Activated naive CD8-positive, alpha-beta T cell treated with anti-CD3 and anti-CD28 coated beads, Interleukin-2, amount 50 U/mL, for 24 hours (primary cell): ENCODE data around the gene SHROOM2.

Experiments
- ATAC-seq: fragments of 150-1000 bp; cut with Tn5 transposase; one replicate; pipeline ENCODE4 v1.10.0; 2021
- DNase-seq: peaks from one replicate; pipeline ENCODE4 v3.0.0; 2021
- H3K27ac Mint-ChIP-seq: one replicate; pipeline ENCODE4 v1.8.0; 2021; ENCODE audit warnings: mild to moderate bottlenecking, mixed read lengths
- H3K27me3 Mint-ChIP-seq: one replicate; pipeline ENCODE4 v1.8.0; 2021; ENCODE audit warnings: mixed read lengths
- H3K36me3 Mint-ChIP-seq: one replicate; pipeline ENCODE4 v1.8.0; 2021; ENCODE audit warnings: low read depth, mixed read lengths
- H3K4me1 Mint-ChIP-seq: one replicate; pipeline ENCODE4 v1.8.0; 2021; ENCODE audit warnings: mixed read lengths
- H3K4me3 Mint-ChIP-seq: one replicate; pipeline ENCODE4 v1.8.0; 2021; ENCODE audit warnings: mild to moderate bottlenecking, moderate library complexity, mixed read lengths
- H3K9me3 Mint-ChIP-seq: one replicate; pipeline ENCODE4 v1.8.0; 2021; ENCODE audit warnings: mixed read lengths

SHROOM2 gene

GRCh38 chrX:9927698-9928482 lies 141.7 kb downstream of the SHROOM2 start:
- no peak for DNase-seq
- Mint-ChIP-seq H3K36me3 (no peaks in the 10 kb centered on the region), H3K9me3 (no peaks in the 10 kb centered on the region), H3K27me3 (peaks cover 4% of the 10 kb centered on the region), H3K4me1 (no peaks in the 10 kb centered on the region), H3K27ac (no peak overlapping the region), H3K4me3 (no peak overlapping the region)
- ATAC-seq: no peak

- no peaks in the 10 kb centered on the region for H3K9me3 Mint-ChIP-seq
- ATAC-seq: no peak
- DNase-seq: no peak
- H3K4me1 Mint-ChIP-seq: peaks cover under 1% of the 10 kb centered on the region
- H3K27me3 Mint-ChIP-seq: peaks cover 15% of the 10 kb centered on the region
- H3K36me3 Mint-ChIP-seq: no peaks in the 10 kb centered on the region
- H3K27ac Mint-ChIP-seq: no peak overlapping the region
- H3K4me3 Mint-ChIP-seq: no peak overlapping the region
These were observed 149.2 kb downstream of the SHROOM2 start for GRCh38 chrX:9935436-9935835.

GRCh38 chrX:9937761-9938160 lies 151.5 kb downstream of the SHROOM2 start:
- Mint-ChIP-seq H3K27ac (no peak overlapping the region), H3K27me3 (peaks cover 18% of the 10 kb centered on the region)
- DNase-seq: no peak

GRCh38 chrX:9938516-9938915 lies 152.3 kb downstream of the SHROOM2 start:
- H3K9me3 Mint-ChIP-seq: no peaks in the 10 kb centered on the region
- DNase-seq (no peak), ATAC-seq (no peak)
- H3K36me3 Mint-ChIP-seq: no peaks in the 10 kb centered on the region
- H3K27ac Mint-ChIP-seq: no peak overlapping the region
- peaks cover 22% of the 10 kb centered on the region for H3K27me3 Mint-ChIP-seq
- H3K4me1 Mint-ChIP-seq: peaks cover 28% of the 10 kb centered on the region
- H3K4me3 Mint-ChIP-seq: no peak overlapping the region

More at GRCh38 chrX:9937761-9938160, 151.5 kb downstream of the SHROOM2 start:
- no peaks in the 10 kb centered on the region for H3K9me3 Mint-ChIP-seq
- H3K36me3 Mint-ChIP-seq: no peaks in the 10 kb centered on the region
- H3K4me1 Mint-ChIP-seq: peaks cover 21% of the 10 kb centered on the region
- no peak overlapping the region for H3K4me3 Mint-ChIP-seq
- no peak for ATAC-seq

GRCh38 chrX:9940421-9940820 lies 154.2 kb downstream of the SHROOM2 start:
- no peaks in the 10 kb centered on the region for H3K9me3 Mint-ChIP-seq
- H3K4me1 Mint-ChIP-seq: peaks cover 28% of the 10 kb centered on the region
- H3K4me3 Mint-ChIP-seq: no peak overlapping the region
- no peak for DNase-seq
- H3K27ac Mint-ChIP-seq: no peak overlapping the region
- no peaks in the 10 kb centered on the region for H3K36me3 Mint-ChIP-seq
- no peak for ATAC-seq
- H3K27me3 Mint-ChIP-seq: peaks cover 22% of the 10 kb centered on the region

GRCh38 chrX:9942086-9942485 lies 155.9 kb downstream of the SHROOM2 start:
- peak; percentile 99 for ATAC-seq
- DNase-seq: peak; percentile 70
- Mint-ChIP-seq H3K4me1 (peaks cover 28% of the 10 kb centered on the region), H3K27ac (peak overlapping the region; percentile 93), H3K27me3 (peaks cover 30% of the 10 kb centered on the region), H3K36me3 (no peaks in the 10 kb centered on the region), H3K9me3 (no peaks in the 10 kb centered on the region), H3K4me3 (peak overlapping the region; percentile 70)

GRCh38 chrX:9943420-9943819 lies 157.2 kb downstream of the SHROOM2 start:
- peaks cover 38% of the 10 kb centered on the region for H3K27me3 Mint-ChIP-seq
- H3K36me3 Mint-ChIP-seq: no peaks in the 10 kb centered on the region
- no peaks in the 10 kb centered on the region for H3K9me3 Mint-ChIP-seq
- H3K4me1 Mint-ChIP-seq: peaks cover 28% of the 10 kb centered on the region
- peak overlapping the region; percentile 52 for H3K27ac Mint-ChIP-seq
- no peak for DNase-seq
- no peak overlapping the region for H3K4me3 Mint-ChIP-seq
- no peak for ATAC-seq

GRCh38 chrX:9947131-9947794 lies 161.0 kb downstream of the SHROOM2 start:
- H3K4me1 Mint-ChIP-seq: peaks cover 12% of the 10 kb centered on the region
- H3K27me3 Mint-ChIP-seq: peaks cover 32% of the 10 kb centered on the region
- no peaks in the 10 kb centered on the region for H3K36me3 Mint-ChIP-seq
- no peak overlapping the region for H3K4me3 Mint-ChIP-seq
- DNase-seq (no peak), ATAC-seq (no peak)
- H3K27ac Mint-ChIP-seq: no peak overlapping the region
- no peaks in the 10 kb centered on the region for H3K9me3 Mint-ChIP-seq

GRCh38 chrX:9948406-9948805 lies 162.2 kb downstream of the SHROOM2 start:
- peaks cover 1% of the 10 kb centered on the region for H3K4me1 Mint-ChIP-seq

GRCh38 chrX:9952300-9952699 lies 166.1 kb downstream of the SHROOM2 start:
- H3K27ac Mint-ChIP-seq: no peak overlapping the region
- H3K27me3 Mint-ChIP-seq: peaks cover 14% of the 10 kb centered on the region
- no peaks in the 10 kb centered on the region for H3K4me1 Mint-ChIP-seq
- no peaks in the 10 kb centered on the region for H3K9me3 Mint-ChIP-seq
- no peaks in the 10 kb centered on the region for H3K36me3 Mint-ChIP-seq
- ATAC-seq (no peak), DNase-seq (no peak)
- H3K4me3 Mint-ChIP-seq: no peak overlapping the region

More at GRCh38 chrX:9948406-9948805, 162.2 kb downstream of the SHROOM2 start:
- no peak overlapping the region for H3K4me3 Mint-ChIP-seq
- H3K27me3 Mint-ChIP-seq: peaks cover 29% of the 10 kb centered on the region
- no peaks in the 10 kb centered on the region for H3K9me3 Mint-ChIP-seq
- no peak overlapping the region for H3K27ac Mint-ChIP-seq
- no peak for ATAC-seq
- no peak for DNase-seq
- no peaks in the 10 kb centered on the region for H3K36me3 Mint-ChIP-seq

GRCh38 chrX:9953396-9953795 lies 167.2 kb downstream of the SHROOM2 start:
- Mint-ChIP-seq H3K27me3 (peaks cover 7% of the 10 kb centered on the region), H3K36me3 (no peaks in the 10 kb centered on the region), H3K4me1 (no peaks in the 10 kb centered on the region), H3K9me3 (no peaks in the 10 kb centered on the region), H3K4me3 (no peak overlapping the region), H3K27ac (no peak overlapping the region)
- ATAC-seq (no peak), DNase-seq (no peak)

GRCh38 chrX:9955506-9955905 lies 169.3 kb downstream of the SHROOM2 start:
- ATAC-seq: no peak
- Mint-ChIP-seq H3K36me3 (no peaks in the 10 kb centered on the region), H3K9me3 (no peaks in the 10 kb centered on the region)

GRCh38 chrX:9957743-9958142 lies 171.5 kb downstream of the SHROOM2 start:
- no peaks in the 10 kb centered on the region for H3K36me3 Mint-ChIP-seq
- no peak for DNase-seq
- H3K9me3 Mint-ChIP-seq: no peaks in the 10 kb centered on the region
- H3K27me3 Mint-ChIP-seq: peaks cover 12% of the 10 kb centered on the region
- no peaks in the 10 kb centered on the region for H3K4me1 Mint-ChIP-seq
- H3K4me3 Mint-ChIP-seq: no peak overlapping the region
- ATAC-seq: no peak
- H3K27ac Mint-ChIP-seq: no peak overlapping the region

More at GRCh38 chrX:9955506-9955905, 169.3 kb downstream of the SHROOM2 start:
- DNase-seq: no peak
- H3K4me3 Mint-ChIP-seq: no peak overlapping the region
- H3K27ac Mint-ChIP-seq: no peak overlapping the region
- H3K27me3 Mint-ChIP-seq: peaks cover 9% of the 10 kb centered on the region
- no peaks in the 10 kb centered on the region for H3K4me1 Mint-ChIP-seq

GRCh38 chrX:9958183-9958582 lies 172.0 kb downstream of the SHROOM2 start:
- DNase-seq: no peak
- H3K27ac Mint-ChIP-seq: no peak overlapping the region
- no peak for ATAC-seq
- H3K4me3 Mint-ChIP-seq: no peak overlapping the region
- peaks cover 12% of the 10 kb centered on the region for H3K27me3 Mint-ChIP-seq
- no peaks in the 10 kb centered on the region for H3K9me3 Mint-ChIP-seq
- H3K36me3 Mint-ChIP-seq: no peaks in the 10 kb centered on the region
- no peaks in the 10 kb centered on the region for H3K4me1 Mint-ChIP-seq

GRCh38 chrX:9961750-9962149 lies 175.5 kb downstream of the SHROOM2 start:
- Mint-ChIP-seq H3K4me1 (no peaks in the 10 kb centered on the region), H3K4me3 (no peak overlapping the region), H3K27ac (no peak overlapping the region), H3K27me3 (peaks cover 12% of the 10 kb centered on the region), H3K9me3 (no peaks in the 10 kb centered on the region), H3K36me3 (no peaks in the 10 kb centered on the region)
- ATAC-seq (no peak), DNase-seq (no peak)
